ENCODE data around the gene TMEM88.

TMEM88 gene

GRCh38 chr17:7897773-7898172 is 42.9 kb downstream of the TMEM88 start:
- Histone ChIP-seq H3K4me3 (ENCODE audit: insufficient read depth, low read depth, low read length) (no peak overlapping the region), H3K9me3 (ENCODE audit: control insufficient read depth, low read length) (no peaks in the 10 kb centered on the region), H3K4me1 (ENCODE audit: control insufficient read depth, insufficient read depth, low read length) (peaks cover under 1% of the 10 kb centered on the region), H3K36me3 (ENCODE audit: control insufficient read depth, insufficient read depth, low read length) (peaks cover 7% of the 10 kb centered on the region), H3K27me3 (ENCODE audit: control insufficient read depth, insufficient read depth, low read length, poor library complexity, severe bottlenecking) (no peaks in the 10 kb centered on the region), H3K27ac (ENCODE audit: insufficient read depth, low read depth, low read length, poor library complexity, severe bottlenecking) (no peak overlapping the region)
- 85 to 86% methylated on average over 5 to 6 of the region's 6 CpGs for WGBS, 2 experiments

- Histone ChIP-seq H3K4me1 (ENCODE audit: control insufficient read depth, insufficient read depth, low read length) (peaks cover 13% of the 10 kb centered on the region), H3K9me3 (ENCODE audit: control insufficient read depth, low read length) (no peaks in the 10 kb centered on the region), H3K36me3 (ENCODE audit: control insufficient read depth, insufficient read depth, low read length) (peaks cover 4% of the 10 kb centered on the region), H3K27ac (ENCODE audit: insufficient read depth, low read depth, low read length, poor library complexity, severe bottlenecking) (peak overlapping the region; percentile 53), H3K27me3 (ENCODE audit: control insufficient read depth, insufficient read depth, low read length, poor library complexity, severe bottlenecking) (no peaks in the 10 kb centered on the region), H3K4me3 (ENCODE audit: insufficient read depth, low read depth, low read length) (no peak overlapping the region)
- 48 to 49% methylated on average over 22 of the region's 22 CpGs for WGBS, 2 experiments
Observed at GRCh38 chr17:7903154-7904103, 48.6 kb downstream of the TMEM88 start.
